VCaP (cell line): Measurements from ENCODE around the gene LIN7B.

Source experiments
- H3K27ac ChIP-seq: fragments of 450-650 bp; 2 replicates; pipeline ENCODE4 v1.5.1; 2017
- CTCF ChIP-seq: fragments of 450-650 bp; conservative IDR thresholded peaks from 2 replicates; pipeline ENCODE4 v1.5.1; 2017; ENCODE audit warnings: mild to moderate bottlenecking, moderate library complexity

LIN7B gene

GRCh38 chr19:49107625-49108459 is 6.3 kb upstream of the LIN7B start:
- H3K27ac ChIP-seq, result no peak overlapping the region
- TF ChIP-seq CTCF, result no peak

- no peak overlapping the region for H3K27ac ChIP-seq
- TF ChIP-seq CTCF, result no peak
These were observed 5.1 kb upstream of the LIN7B start for GRCh38 chr19:49109051-49109450.

DNA sequence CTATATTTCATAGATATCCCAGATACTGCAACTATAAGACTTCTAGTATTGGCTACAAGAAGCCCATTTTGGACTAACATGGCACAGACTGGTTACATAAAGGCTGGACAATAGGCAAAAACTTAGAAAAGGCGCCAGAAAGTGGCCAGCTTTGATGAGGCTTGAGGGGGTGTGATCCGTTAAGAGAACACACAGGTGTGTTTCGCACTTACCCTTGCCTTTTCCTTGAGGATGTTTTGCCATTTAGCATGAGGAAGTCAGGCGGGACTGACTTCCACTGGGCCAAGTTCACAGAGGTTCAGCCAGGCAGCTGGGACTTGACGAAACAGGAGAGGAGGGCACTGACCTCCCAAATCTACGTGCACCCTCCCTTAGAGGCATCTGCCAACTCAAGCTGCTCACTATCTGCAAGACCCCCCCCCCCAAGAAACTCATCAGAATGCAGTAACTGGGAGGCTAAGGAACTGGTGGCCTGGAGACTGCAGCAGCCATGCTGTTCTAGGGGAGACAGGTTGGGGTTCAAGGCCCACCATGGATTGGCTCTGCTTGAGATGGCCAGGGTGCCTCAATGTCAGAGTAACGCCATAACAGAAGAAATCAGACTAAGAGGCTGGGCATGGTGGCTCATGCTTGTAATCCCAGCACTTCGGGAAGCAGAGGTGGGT is 4.5 kb upstream of the LIN7B start:
- no peak for TF ChIP-seq CTCF
- no peak overlapping the region; the same call in 1 of the 2 replicates for H3K27ac ChIP-seq

- no peak for TF ChIP-seq CTCF
- H3K27ac ChIP-seq, result peak overlapping the region; percentile 20; the same call in 1 of the 2 replicates
These were observed 3.6 kb upstream of the LIN7B start for GRCh38 chr19:49110567-49110966.

DNA sequence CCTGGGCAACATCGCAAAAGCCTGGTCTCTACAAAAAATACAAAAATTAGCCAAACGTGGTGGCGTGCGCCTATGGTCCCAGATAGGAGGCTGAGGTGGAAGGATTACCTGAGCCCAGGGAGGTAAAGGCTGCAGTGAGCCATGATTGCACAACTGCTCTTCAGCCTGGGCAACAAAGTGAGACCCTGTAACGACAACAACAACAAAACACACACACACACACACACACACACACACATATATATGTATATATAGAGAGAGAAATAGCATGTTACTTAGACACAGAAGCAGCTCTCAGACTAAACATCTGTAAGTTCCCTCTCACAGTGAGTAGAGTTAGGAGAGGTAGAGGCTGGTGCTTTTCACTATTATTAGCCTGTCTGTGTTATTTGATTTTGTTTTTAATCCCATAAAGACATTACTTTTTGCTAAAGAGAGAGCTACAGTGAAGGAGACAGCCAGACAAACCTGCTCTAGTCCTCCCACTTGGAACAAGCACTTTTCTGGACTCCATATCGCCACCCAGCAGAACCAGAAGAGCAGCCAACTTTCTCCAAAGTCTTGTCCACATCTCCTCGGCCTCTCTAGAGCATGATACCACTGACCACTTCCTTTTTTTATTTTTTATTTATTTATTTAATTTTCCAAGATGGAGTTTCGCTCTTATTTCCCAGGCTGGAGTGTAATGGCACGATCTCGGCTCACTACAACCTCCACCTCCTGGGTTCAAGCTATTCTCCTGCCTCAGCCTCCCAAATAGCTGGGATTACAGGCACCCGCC is 2.8 kb upstream of the LIN7B start:
- TF ChIP-seq CTCF, result no peak
- H3K27ac ChIP-seq, result no peak overlapping the region

DNA sequence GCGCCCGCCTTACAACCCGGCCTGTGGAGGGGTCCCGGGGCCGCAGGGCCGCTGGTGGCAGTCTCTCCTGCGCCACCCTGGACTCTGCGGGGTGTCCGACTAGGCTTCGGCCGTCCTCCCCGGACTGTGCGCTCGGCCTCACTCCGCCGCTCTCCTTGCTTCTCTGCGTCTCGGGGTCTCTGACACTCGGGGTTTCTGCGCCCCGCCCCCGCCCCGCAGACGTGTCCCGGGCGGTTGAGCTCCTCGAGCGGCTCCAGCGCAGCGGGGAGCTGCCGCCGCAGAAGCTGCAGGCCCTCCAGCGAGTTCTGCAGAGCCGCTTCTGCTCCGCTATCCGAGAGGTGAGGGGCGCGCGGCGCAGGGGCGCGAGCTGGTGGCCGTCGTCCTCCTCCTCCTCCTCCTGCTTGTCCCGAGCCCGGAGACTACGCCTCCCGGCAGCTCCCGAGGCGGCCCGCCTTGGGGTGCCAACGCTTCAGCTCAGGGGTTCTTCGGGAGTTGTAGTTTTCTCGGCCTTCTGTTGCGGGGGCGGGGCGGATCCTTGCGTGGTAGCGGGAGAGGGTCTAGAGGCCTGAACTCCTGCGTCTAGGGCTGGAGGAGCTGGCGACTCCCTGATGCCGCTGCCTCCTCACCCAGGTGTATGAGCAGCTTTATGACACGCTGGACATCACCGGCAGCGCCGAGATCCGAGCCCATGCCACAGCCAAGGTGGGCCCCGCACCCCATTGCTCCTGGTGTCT is 627 bp downstream of the LIN7B start:
- TF ChIP-seq CTCF, result no peak
- peak overlapping the region; percentile 76 for H3K27ac ChIP-seq
